GM19240 (cell line): ENCODE results near the gene CCN5.
A peak's percentile ranks its signal among the peaks of the same experiment; 100 is the strongest.

Experiments
- DNase-seq: peaks from one replicate; pipeline ENCODE4 v3.0.0; 2011; ENCODE audit warnings: low spot score; ENCODE audit not compliant: insufficient read length

The CCN5 gene

DNA sequence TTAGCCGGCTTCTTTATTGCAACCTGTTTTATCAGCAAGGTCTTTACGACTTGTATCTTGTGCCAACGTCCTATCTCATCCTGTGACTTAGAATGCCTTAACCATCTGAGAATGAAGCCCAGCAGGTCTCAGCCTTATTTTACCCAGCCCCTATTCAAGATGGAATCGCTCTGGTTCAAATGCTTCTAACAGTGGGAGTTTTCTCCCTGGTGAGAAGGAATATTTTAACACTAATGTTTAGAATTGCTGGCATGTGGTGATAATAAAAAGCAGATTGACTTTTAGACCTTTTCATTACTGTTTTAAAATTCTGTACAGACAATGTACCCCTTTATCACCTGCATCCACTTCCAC is 20.6 kb downstream of the CCN5 start:
- DNase-seq, result no peak

DNA sequence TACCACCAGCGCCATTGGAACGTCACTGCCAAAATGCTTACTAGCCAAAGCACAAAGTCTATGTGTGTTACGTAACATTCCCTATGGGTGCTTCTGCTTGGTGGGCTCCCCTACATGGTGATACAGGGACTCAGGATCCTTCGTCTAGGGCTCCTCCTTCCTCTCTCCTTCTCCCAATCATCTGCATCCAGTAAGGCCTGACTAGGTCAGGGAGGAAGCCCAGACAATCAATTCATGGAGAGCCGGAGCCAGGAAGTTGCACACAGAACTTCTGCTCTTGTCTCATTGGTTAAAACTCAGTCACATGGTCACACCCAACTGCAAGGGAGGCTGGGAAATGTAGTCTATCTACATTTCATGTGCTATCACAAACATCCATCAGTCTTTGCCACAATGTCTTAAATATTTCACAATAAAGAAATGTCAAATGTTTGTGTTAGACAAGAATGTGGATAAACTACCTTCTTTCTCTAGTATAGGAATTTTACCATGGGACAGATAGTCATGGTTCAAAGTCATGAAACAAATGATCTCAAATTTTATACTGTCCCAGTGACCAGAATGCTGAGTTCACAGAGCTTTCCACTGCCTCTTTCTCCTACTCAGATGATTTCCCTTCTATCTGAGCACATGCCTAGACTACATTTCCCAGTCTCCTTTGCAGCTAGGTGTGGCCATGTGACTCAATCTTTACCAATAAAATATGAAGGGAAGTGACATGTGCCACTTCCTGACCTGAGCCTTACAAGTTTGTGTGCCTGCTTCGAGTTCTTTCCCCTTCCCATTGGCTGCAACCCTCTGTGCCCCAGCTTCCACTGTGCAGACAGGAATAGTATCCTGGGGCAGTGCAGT is 21.2 kb downstream of the CCN5 start:
- DNase-seq, result no peak

DNA sequence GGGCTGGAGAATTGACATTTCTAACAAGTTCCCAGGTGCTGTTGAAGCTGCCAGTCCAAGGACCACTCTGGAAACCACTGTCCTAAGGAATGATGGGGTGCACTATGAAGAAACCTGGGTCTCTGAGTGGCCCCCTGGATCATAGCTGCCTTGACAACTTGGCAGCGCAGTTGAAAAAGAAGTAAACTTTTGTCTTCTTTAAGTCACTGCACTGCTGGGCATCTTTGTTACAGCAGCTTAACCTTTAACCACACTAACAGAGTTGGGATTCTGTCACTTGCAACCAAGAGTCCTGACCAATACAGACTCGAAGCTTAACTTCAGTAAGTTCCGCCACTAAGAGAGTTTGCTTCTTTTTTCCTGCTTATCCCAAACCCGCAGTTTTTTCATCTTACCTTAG is 21.9 kb downstream of the CCN5 start:
- DNase-seq, result no peak

DNA sequence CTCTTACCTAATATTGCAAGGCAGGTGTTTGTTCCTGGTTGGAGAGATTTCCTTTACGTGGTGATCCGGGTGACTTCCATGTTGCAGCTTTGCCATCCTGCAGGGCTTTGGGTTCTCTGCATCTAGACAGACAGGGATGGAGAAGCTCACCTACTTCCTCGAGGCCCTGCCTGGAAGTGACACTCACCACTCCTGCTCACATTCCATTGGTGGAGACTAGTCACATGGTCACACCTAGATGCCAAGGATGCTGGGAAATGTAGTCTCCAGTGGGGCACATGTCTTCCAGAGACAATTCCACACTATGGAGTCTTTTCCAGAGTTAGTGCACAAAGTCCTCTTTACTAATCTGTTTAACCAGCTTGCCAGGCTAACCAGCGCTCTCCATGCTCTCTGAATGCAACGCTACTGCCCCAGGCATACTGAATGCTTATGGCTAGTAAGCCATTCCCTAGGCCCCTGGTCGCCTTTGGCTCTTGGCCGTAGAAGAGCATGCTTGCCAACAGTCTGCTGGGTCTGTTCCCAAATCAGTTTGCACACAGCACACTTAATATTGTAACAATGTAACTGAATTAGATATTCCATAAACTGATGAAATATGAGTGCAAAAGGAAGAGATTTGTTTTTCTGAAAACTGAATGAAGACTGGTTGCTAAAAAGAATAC is 23.8 kb downstream of the CCN5 start:
- peak; percentile 63 for DNase-seq

DNA sequence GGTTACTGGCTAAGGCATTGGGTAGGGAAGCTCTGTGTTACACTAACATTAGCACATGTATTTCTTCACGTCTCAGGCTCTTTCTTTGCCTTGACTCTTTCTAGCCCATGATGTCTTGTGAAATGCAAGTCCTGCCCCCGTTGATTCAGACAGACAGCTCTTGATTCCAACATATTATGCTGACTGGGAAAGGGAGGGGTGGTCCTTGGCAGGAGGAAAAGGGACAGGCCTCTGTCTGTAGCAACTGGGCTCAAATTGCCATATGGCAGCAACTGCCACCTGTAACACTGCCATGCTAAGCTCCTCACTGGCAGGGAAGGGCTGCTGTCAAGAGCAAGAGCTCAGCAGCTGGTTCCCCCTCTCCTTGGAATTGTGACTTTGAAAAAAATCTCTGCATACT is 24.8 kb downstream of the CCN5 start:
- no peak for DNase-seq

DNA sequence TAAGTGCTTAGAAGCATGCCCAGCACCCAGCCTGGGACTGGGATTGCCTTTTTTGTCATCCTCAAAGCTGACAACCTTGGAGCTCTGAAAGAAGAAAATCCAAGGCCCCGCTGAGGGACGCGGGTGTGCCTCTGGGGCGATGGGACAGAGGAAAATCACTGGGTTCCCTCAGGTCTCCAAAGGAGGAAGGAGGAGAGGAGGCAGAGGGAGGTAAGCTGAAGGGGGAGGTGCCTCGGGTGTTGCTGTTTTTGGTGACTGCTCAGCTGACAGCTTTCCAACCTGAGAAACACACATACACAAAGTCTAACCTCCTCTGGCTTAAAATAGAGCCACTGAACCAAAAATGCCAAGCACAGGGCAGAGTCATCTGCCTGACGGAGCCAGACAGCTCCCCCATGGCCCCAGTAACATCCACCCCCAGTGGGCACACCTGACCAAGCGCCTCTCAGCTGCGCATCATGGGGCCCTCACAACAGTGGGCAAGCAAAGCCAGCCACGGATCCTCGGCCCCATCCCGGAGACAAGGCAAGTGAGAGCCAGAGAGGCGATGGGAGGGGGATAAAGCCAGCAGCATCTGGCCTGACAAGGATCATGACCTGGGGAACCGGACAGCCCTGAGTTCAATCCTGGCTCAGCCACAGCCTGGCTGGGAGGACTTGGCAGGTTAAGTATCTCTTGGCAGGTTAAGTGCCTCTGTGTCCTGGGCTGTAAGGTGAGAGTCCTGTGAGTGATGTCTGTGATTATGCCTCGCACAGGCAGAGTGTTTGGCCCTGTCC is 27.3 kb downstream of the CCN5 start:
- DNase-seq, result no peak

DNA sequence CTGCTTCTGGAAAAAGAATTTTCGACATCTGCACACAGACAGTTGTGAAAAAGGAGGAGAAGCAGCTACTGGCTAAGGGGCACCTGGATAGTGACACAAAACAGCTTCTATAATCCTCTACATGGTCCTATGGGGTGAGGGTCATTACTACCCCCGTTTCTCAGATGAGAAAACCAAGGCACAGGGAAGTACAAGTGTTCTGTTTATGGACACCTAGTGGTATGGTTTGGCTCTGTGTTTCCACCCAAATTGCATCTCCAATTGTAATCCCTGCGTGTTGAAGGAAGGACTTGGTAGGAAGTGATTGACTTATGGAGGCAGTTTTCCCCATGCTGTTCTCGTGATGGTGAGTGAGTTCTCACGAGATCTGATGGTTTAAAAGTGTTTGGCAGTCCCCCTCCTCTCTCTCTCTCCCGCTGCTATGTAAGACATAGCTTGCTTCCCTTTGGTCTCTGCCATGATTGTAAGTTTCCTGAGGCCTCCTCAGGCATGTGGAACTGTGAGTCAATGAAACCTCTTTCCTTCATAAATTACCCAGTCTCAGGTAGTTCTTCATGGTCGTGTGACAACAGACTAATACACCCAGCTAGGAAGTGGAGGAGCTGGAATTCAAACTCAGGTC is 28.0 kb downstream of the CCN5 start:
- no peak for DNase-seq

DNA sequence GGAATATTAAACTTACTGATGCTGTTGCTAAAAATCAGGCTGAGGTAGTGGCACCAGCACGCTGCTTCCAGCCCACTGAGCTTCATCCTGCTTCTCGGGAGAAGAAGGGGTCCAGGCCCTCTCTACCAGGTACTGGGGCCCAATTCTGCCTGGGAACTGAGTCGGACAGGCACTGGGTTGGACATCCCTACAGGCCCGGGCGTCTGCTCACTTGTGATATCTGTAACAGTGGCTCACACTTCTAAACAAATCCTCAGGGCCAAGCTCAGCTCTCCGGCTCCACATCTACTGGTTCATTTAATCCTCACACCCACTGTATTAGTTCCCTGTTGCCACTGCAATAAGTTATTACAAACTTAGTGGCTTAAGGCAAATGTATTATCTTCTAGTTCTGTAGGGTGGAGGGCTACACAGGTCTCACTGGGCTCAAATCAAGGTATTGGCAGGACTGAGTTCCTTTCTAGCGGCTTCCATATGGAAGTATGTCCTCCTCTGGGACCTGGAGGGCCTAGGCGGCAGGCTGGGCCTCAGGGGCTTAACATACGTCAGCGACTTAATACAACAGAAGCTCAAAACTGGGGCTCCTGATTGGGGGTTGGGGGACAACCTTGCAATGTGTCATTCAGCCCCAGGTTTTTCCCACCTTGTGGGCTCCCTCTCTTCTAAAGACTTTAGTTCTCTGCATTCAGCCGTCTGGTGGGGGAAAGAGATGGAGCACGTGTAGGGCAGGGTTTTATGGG is 28.9 kb downstream of the CCN5 start:
- no peak for DNase-seq

DNA sequence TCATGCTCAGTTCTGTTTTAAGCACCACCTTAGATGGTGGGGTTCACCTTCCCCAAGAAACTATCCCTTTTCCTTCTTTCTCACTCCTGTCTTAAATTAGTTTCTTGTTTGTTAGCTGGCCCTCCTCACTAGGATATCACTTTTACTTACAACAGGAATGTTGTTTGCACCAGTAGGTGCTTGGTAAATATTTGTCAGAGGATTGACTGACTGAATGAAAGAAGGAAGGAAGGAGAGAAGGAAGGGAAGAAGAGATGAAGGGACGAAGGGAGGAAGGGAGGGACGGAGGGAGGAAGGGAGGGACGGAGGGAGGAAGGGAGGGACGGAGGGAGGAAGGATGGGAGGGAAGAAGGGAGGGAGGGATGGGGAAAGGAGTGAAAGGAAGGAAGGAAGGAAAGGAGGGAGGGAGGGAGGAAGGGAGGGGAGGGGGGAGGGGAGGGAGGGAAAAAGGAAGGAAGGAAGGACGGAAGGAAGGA is 30.0 kb downstream of the CCN5 start:
- no peak for DNase-seq

DNA sequence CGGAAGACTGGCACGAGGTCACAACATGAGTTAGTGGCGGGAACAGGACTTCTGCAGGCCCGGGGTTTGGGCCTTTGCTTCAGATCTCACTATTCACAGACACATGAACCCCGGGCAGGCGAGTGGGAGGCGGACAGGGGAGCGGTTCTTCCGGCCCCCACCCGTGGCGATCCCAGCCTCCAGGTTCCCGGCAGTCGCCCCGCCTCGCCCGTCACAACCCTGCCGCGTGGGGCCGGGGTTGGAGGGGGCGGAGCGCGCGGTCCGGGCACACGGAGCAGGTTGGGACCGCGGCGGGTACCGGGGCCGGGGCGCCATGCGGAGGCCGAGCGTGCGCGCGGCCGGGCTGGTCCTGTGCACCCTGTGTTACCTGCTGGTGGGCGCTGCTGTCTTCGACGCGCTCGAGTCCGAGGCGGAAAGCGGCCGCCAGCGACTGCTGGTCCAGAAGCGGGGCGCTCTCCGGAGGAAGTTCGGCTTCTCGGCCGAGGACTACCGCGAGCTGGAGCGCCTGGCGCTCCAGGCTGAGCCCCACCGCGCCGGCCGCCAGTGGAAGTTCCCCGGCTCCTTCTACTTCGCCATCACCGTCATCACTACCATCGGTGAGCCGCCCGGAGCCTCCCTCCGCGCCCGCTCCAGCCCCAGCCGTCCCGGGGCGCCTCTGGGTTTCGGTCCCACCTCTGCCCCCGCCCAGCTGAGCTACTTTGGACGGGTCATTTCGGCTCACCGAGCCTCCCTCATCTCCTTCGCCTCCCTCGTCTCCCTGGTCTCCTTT is 30.6 kb downstream of the CCN5 start, which contains the start of gene KCNK15:
TSS of gene KCNK15 (plus strand) at position 268 of the 769 bp plus-strand sequence. CDS start at position 314, 46 bp downstream.
- no peak for DNase-seq

DNA sequence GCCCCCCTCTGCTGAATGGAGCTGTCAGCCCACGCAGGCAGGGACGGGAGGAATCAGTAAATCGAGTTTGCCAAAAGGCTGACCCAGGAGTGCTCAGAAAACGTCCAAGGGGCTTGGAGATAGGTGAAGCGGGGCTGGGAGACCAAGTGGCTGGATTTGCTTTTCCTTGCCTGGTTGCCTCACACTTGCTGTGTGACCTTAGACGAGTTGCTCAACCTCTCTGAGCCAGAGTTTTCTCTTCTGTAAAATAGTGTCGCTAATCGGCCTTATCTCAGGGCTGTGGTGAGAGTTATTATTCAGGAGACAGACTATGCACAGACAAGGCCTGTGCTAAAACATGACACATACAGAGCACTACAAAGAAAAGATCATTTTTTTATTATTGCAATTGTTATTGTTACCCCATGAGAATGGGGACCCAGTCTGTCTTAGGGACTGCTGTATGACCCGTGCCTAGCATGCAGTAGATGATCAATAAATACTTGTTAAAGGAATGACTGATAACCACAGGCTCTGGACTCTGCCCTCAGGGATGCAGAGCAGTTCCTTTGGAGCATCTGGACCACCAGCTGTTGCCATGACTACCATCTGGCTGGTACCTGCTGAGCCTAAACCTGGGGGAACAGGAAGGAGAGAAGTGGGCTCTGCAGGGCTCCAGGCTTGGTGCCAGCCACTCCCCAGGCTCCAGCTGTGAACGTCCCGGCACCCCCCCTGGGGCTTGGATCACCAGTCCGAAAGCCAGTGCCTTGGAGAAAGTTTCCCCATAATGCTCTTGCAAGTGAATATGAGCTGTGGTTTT is 31.4 kb downstream of the CCN5 start:
- no peak for DNase-seq

DNA sequence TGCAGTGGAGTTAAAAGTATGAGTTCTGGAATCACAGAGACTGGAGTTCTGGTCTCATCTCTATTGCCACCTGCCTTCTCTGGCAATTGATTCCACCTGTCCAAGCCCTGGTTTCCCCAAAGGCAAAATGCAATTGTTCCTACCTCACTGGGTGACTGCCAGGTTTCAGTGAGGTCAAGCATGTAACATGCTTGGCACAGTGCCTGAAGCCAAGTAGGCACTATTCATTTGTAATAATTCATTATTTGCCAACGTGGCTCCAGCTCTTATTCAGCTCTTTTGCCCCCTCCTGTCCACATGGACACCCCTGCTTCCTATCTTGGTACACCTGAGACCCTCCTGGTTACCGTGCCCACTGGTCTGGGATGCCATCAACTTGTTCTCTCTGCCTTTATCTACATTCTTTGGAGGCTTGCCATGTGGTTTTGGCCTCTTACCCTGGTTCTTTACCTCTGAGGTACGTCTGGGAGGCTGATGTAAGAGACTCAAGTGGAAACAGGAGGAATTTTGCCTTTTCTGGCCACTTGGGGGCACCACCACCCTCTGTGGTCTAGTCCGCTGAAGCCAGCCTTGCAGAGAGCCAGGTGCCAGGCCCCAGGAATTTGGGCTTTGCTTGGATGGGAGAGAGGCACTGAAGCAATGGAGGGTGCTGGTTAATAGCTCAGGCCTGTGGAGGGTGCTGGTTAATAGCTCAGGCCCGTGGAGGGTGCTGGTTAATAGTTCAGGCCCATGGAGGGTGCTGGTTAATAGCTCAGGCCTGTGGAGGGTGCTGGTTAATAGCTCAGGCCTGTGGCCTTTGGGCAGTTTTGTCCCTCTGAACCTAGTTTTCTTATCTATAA is 32.2 kb downstream of the CCN5 start:
- peak; percentile 72 for DNase-seq

DNA sequence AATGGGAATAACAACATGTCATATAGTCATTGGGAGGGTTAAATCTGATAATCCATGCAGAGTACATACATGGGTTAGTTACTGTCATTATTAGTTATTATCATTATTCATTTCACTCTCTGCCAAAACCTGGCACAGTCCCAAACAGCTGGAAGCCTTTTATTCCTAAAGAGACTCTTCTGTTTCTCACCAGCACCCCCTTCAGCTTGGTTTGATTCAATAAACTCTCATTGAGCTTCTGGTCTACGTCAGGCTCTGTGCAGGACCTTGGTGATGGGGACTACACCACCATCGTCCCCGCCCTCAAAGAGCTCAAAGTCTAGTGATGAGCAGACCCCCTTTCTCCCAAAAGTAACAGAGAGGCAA is 32.8 kb downstream of the CCN5 start:
- no peak for DNase-seq

DNA sequence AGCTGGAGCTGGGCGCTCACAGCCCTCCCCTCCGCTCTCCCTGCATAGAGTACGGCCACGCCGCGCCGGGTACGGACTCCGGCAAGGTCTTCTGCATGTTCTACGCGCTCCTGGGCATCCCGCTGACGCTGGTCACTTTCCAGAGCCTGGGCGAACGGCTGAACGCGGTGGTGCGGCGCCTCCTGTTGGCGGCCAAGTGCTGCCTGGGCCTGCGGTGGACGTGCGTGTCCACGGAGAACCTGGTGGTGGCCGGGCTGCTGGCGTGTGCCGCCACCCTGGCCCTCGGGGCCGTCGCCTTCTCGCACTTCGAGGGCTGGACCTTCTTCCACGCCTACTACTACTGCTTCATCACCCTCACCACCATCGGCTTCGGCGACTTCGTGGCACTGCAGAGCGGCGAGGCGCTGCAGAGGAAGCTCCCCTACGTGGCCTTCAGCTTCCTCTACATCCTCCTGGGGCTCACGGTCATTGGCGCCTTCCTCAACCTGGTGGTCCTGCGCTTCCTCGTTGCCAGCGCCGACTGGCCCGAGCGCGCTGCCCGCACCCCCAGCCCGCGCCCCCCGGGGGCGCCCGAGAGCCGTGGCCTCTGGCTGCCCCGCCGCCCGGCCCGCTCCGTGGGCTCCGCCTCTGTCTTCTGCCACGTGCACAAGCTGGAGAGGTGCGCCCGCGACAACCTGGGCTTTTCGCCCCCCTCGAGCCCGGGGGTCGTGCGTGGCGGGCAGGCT is 35.1 kb downstream of the CCN5 start:
- DNase-seq, result no peak

DNA sequence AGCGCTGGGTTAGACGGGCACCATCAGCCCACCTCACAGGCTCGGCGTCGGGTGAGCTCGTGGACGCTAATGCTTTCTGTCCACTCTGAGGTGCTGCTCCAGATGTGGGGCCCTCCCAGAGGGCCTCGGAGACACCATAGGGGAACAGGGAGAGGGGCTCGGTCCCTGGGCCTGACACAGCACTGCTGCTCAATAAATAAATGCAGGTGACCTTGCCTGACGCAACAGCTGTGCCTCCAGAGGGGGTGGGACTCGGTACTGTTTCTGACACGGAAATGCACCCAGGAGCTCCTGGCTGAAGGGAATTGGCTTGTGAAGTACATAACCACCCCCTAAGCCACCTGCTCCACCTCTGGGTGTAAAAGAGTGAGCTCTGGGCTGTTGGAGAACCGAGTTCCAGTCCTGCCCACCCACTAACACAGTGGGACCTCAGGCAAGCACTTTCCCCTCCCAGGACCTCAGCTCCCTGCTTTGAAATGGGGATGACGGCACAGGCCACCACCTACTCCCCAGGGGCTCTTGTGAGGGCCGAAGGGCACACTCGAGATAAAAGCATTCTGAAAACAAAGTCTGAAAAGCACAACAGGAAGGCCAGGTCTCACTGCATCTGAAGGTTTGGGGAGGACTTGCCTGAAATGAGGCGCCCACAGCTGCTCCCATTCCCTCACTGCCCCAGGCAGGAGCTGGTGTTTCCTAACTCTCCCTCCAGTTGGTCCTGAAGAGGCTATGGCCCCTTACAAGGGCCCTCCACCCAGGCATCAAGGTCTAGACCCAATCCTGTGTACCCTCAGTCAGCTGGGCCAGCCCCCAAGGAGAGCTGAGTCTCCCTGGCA is 37.1 kb downstream of the CCN5 start:
- DNase-seq, result no peak

DNA sequence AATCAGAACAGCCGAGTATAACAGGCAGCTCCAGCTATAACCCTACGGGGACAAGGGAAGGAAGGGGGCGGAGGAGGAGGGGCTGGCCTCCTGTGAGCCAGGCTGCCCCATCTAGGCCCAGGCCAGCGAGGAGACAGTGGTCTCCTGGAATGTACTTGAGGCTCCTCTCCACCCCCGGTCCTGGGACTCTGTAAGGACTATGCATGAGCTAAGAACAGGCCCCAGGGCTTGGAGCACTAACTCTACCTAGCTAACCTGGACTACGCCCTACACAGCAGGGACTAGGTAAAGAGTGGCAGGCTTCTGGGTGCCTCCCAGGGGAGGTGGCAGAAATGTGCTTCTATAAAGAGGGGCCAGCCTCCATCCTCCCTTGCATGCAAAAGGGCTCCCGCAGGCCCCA is 39.4 kb downstream of the CCN5 start:
- DNase-seq, result no peak
